CD14-positive monocyte (primary cell): ENCODE data around the gene EVL. TPM values are rescaled to one million over a fixed set of nuclear protein-coding genes. Genes with fewer than 3 reads are reported as not detected.
A peak's percentile ranks its signal among the peaks of the same experiment; 100 is the strongest.

Experiments used
- DNase-seq, 3 donors: peaks; one replicate each; pipeline ENCODE4 v3.0.0-alpha.2; 2011 to 2022
- H2AFZ ChIP-seq: 2 replicates; pipeline ENCODE4 v1.6.0; 2012; ENCODE audit warnings: mild to moderate bottlenecking, low read depth, low read length, inconsistent platforms; ENCODE audit not compliant: insufficient read depth, poor library complexity, severe bottlenecking
- H3K27ac ChIP-seq, 2 donors: 1 replicate in 1 of 2; 2 replicates in 1 of 2; pipeline ENCODE4 v1.5.1; 2012 to 2013; ENCODE audit warnings: low read length in 2 of 2, control low read depth in 1 of 2, inconsistent platforms in 1 of 2, low read depth in 1 of 2, mild to moderate bottlenecking in 1 of 2
- H3K27me3 ChIP-seq, 2 donors: one replicate each; pipeline versions ENCODE4 v1.6.0 to v1.6.1; 2011 to 2013; ENCODE audit warnings: low read length in 2 of 2; ENCODE audit not compliant: control insufficient read depth in 2 of 2, insufficient read depth in 2 of 2
- H3K36me3 ChIP-seq, 2 donors: replicated peaks in 1 of 2; 1 replicate in 1 of 2; 2 replicates in 1 of 2; pipeline versions ENCODE4 v1.5.1 to v1.6.1; 2012 to 2013; ENCODE audit warnings: low read length in 2 of 2, control low read depth in 1 of 2, inconsistent platforms in 1 of 2, mild to moderate bottlenecking in 1 of 2; ENCODE audit not compliant: insufficient read depth in 2 of 2, control insufficient read depth in 1 of 2
- H3K4me1 ChIP-seq, 2 donors: 1 replicate in 1 of 2; 2 replicates in 1 of 2; pipeline versions ENCODE4 v1.5.1 to v1.6.1; 2012 to 2013; ENCODE audit warnings: low read length in 2 of 2, control low read depth in 1 of 2, inconsistent platforms in 1 of 2, mild to moderate bottlenecking in 1 of 2, moderate library complexity in 1 of 2; ENCODE audit not compliant: insufficient read depth in 2 of 2, control insufficient read depth in 1 of 2
- H3K4me2 ChIP-seq: replicated peaks from 2 replicates; pipeline ENCODE3; 2012; ENCODE audit warnings: low read length, moderate library complexity, mild to moderate bottlenecking; ENCODE audit not compliant: poor library complexity, severe bottlenecking; ENCODE audit errors: extremely low read depth
- H3K4me3 ChIP-seq, 3 experiments: fragments of 200-600 bp in 1 of 3; sonication (generic) in 1 of 3; replicated peaks in 1 of 3; 1 replicate in 2 of 3; 2 replicates in 1 of 3; pipeline ENCODE4 v1.5.1; 2011 to 2013; ENCODE audit warnings: low read length in 3 of 3, mild to moderate bottlenecking in 3 of 3, control low read depth in 2 of 3, low read depth in 2 of 3, inconsistent platforms in 1 of 3, moderate library complexity in 1 of 3
- H3K79me2 ChIP-seq: 2 replicates; pipeline ENCODE4 v1.6.0; 2012; ENCODE audit warnings: mild to moderate bottlenecking, control low read depth, inconsistent platforms, low read length, moderate library complexity; ENCODE audit not compliant: insufficient read depth
- H3K9ac ChIP-seq: 2 replicates; pipeline ENCODE4 v1.6.0; 2017; ENCODE audit warnings: low read length, mild to moderate bottlenecking; ENCODE audit not compliant: insufficient read depth, poor library complexity, severe bottlenecking
- H3K9me3 ChIP-seq, 2 donors: replicated peaks in 1 of 2; 1 replicate in 1 of 2; 2 replicates in 1 of 2; pipeline versions ENCODE4 v1.5.1 to v1.6.1; 2012 to 2013; ENCODE audit warnings: low read length in 2 of 2, control low read depth in 1 of 2; ENCODE audit not compliant: control insufficient read depth in 1 of 2, insufficient read depth in 1 of 2
- H4K20me1 ChIP-seq: 2 replicates; pipeline ENCODE4 v1.6.0; 2012; ENCODE audit warnings: mild to moderate bottlenecking, low read length, control low read depth, moderate library complexity; ENCODE audit not compliant: insufficient read depth
- H3K27ac Mint-ChIP-seq, 7 donors: one replicate each; pipeline ENCODE4 v1.8.0; 2020; ENCODE audit warnings: mild to moderate bottlenecking in 7 of 7, mixed read lengths in 7 of 7, moderate library complexity in 6 of 7, inconsistent platforms in 2 of 7
- H3K27me3 Mint-ChIP-seq, 3 donors: one replicate each; pipeline ENCODE4 v1.8.0; 2021 to 2022; ENCODE audit warnings: low read depth in 3 of 3, mild to moderate bottlenecking in 3 of 3, mixed read lengths in 3 of 3, moderate library complexity in 3 of 3, inconsistent platforms in 1 of 3
- H3K36me3 Mint-ChIP-seq, 2 donors: one replicate each; pipeline ENCODE4 v1.8.0; 2020; ENCODE audit warnings: mixed read lengths in 2 of 2, inconsistent platforms in 1 of 2, mild to moderate bottlenecking in 1 of 2
- H3K4me1 Mint-ChIP-seq: one replicate; pipeline ENCODE4 v1.8.0; 2020; ENCODE audit warnings: mild to moderate bottlenecking, mixed read lengths
- H3K4me3 Mint-ChIP-seq, 2 donors: one replicate each; pipeline ENCODE4 v1.8.0; 2020; ENCODE audit warnings: mild to moderate bottlenecking in 2 of 2, mixed read lengths in 2 of 2, moderate library complexity in 1 of 2
- H3K9me3 Mint-ChIP-seq, 7 donors: one replicate each; pipeline ENCODE4 v1.8.0; 2020 to 2022; ENCODE audit warnings: mixed read lengths in 7 of 7, mild to moderate bottlenecking in 6 of 7, moderate library complexity in 6 of 7, inconsistent platforms in 2 of 7
- CTCF ChIP-seq: fragments of 200-600 bp; IDR thresholded peaks from one replicate; pipeline ENCODE4 v1.8.0; 2022; ENCODE audit warnings: antibody characterized with exemption, mild to moderate bottlenecking
- WGBS: methylation state at CpG from one replicate; pipeline ENCODE4 v1.1.5; 2013; ENCODE audit warnings: missing lambda C conversion rate; ENCODE audit not compliant: insufficient coverage; 5-methylcytosine and 5-hydroxymethylcytosine counted together
- intact Hi-C, 2 donors: fragments of 100-400 bp; cut with micrococcal nuclease; formaldehyde crosslinking; loops; one replicate each; pipeline versions ENCODE4 v1.15.0 to v1.15.1; 2023
- polyA plus RNA-seq, 3 donors: library from polyadenylated mRNA; depleted of rRNA in 1 of 3; unstranded in 2 of 3; stranded (reverse) in 1 of 3; fragments of 300-500 nt in 2 of 3; fragments of >200 nt in 1 of 3; fragmentation: Illumina TruSeq in 2 of 3; gene quantifications; 1 replicate in 2 of 3; 2 replicates in 1 of 3; pipeline ENCODE4 v1.2.3, GENCODE V29; 2012 to 2021

The EVL gene
- polyA plus RNA-seq, 3 donors: 3.2 to 131 (median 6.7) TPM

DNA sequence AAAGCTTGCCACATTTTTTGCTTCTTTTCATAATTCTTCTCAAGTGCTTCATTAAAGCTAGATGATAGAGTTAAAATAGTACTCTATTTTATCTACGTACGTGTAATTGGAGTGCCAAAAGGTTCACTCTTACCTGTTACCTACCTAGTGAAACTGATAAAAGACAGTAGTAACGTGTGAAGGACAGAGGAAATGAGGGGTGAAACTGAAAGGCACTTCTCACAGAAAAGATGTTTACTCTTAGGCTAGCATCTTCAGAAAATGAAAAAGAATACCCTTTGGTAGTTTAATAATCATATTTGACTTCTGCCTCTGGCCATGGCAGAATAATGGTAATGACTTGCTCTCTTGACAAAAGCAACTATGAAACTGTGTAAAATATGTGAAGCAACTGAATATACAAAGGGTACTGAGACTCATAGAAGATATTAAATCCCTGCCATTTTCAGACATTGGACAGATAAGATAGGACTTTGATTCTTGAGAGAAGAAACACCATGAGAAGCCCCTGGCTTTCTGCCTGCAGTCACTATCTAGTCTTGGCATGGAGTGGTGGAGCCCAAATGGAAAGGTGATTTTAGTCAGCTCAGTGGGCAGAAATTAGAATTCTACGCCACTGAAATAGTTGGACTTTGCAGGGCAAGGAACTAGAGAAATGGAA is 6.3 kb upstream of the EVL start:
- peaks cover 0 to 6% (median 2%) of the 10 kb centered on the region in 3 donors for H3K27me3 Mint-ChIP-seq
- no peaks in the 10 kb centered on the region for H3K9me3 Mint-ChIP-seq
- Histone ChIP-seq H3K27ac (no peak overlapping the region), H3K27me3 (no peaks in the 10 kb centered on the region), H2AFZ (no peak overlapping the region), H4K20me1 (no peaks in the 10 kb centered on the region), H3K36me3 (no peaks in the 10 kb centered on the region), H3K4me3 (no peak overlapping the region), H3K4me2 (no peak overlapping the region), H3K9me3 (no peaks in the 10 kb centered on the region), H3K79me2 (peaks cover 3% of the 10 kb centered on the region), H3K4me1 (peaks cover 0 to 4% of the 10 kb centered on the region in 2 donors), H3K9ac (no peak overlapping the region)
- peaks cover 18% of the 10 kb centered on the region for H3K4me1 Mint-ChIP-seq
- no peak for TF ChIP-seq CTCF
- intact Hi-C loops: no loop called here
- 100% methylated on average over 1 of the region's 4 CpGs for WGBS
- H3K4me3 Mint-ChIP-seq: no peak overlapping the region
- no peak for DNase-seq
- peak overlapping the region in 1 of 7 donors; percentile 21 for H3K27ac Mint-ChIP-seq
- H3K36me3 Mint-ChIP-seq: no peaks in the 10 kb centered on the region

DNA sequence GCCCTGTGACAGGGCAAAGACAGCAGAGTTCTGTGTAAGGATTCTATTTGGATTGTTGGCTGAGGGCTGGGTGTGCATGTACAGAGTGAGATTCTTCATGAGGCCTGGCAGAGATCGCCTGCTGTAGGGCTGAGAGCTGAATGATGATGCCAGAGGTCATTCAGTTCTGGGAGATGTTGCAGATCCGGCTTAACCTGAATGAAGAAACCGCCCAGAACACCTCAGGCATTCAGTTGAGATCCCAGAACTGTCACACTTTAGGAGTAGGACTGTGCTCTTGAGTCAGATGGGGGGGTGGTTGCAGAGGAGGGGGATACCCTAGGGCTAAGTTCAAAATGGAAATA is 5.8 kb upstream of the EVL start:
- H3K4me3 Mint-ChIP-seq: no peak overlapping the region
- intact Hi-C loops: no loop called here
- peak overlapping the region in 1 of 7 donors; percentile 21 for H3K27ac Mint-ChIP-seq
- H3K36me3 Mint-ChIP-seq: no peaks in the 10 kb centered on the region
- Histone ChIP-seq H3K27ac (no peak overlapping the region), H3K27me3 (no peaks in the 10 kb centered on the region), H3K9me3 (no peaks in the 10 kb centered on the region), H3K4me2 (no peak overlapping the region), H3K79me2 (peaks cover 2% of the 10 kb centered on the region), H3K4me3 (no peak overlapping the region), H2AFZ (no peak overlapping the region), H3K36me3 (no peaks in the 10 kb centered on the region), H4K20me1 (no peaks in the 10 kb centered on the region), H3K9ac (no peak overlapping the region), H3K4me1 (peaks cover 3 to 9% of the 10 kb centered on the region in 2 donors)
- H3K9me3 Mint-ChIP-seq: no peaks in the 10 kb centered on the region
- peaks cover 0 to 6% (median 2%) of the 10 kb centered on the region in 3 donors for H3K27me3 Mint-ChIP-seq
- H3K4me1 Mint-ChIP-seq: peaks cover 19% of the 10 kb centered on the region
- 84% methylated on average over 2 of the region's 3 CpGs for WGBS
- no peak for DNase-seq
- TF ChIP-seq CTCF: no peak
